Ovary (tissue), 3 donors: ENCODE results near the gene ORMDL1.

Experiments
- CTCF ChIP-seq, 3 donors: fragments of 450-650 bp in 2 of 3; fragments of 200-600 bp in 1 of 3; IDR thresholded peaks; one replicate each; pipeline versions ENCODE4 v1.5.1 to v1.8.0; 2016 to 2022; ENCODE audit warnings: antibody characterized with exemption in 3 of 3, mild to moderate bottlenecking in 1 of 3
- POLR2A ChIP-seq: fragments of 450-650 bp; IDR thresholded peaks from one replicate; pipeline ENCODE4 v1.6.1; 2017; ENCODE audit warnings: antibody characterized with exemption, mild to moderate bottlenecking, moderate library complexity
- donor health status: DM: no; HTN: no; CAD: no.

DNA sequence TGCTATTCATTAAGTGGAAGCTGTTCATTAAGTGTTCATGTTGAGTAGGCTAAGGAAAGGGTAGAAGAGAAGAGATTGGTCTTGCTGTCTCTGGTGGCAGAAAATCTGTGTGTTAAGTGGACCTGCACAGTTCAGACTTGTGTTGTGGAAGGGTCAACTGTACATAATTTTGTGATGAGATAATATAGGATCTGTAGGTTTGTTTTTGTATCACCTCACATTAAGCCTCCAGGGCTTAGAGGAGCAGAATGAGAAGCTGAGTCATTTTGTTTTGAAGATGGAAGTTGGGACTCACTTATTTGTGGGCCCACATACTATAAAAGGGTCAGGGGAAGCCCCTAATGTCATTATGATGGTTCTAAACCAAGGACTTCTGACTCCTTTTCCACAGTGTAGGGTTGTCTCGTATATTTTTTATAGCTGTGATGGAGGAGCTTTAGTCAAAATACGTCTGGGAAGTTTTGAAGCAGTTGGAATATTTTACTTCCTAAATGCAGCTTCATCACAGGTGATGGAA is 18.3 kb upstream of the ORMDL1 start:
- TF ChIP-seq CTCF (IDR thresholded peaks at IDR 0.05): no peak
- no peak for TF ChIP-seq POLR2A
